SK-MEL-5 (cell line): ENCODE data around the gene CUTC. TPM values are rescaled to one million over a fixed set of nuclear protein-coding genes. Genes with fewer than 3 reads are reported as not detected.
"Not testable (repeated sequence)": the region's sequence is repeated elsewhere in the genome, so short reads cannot be mapped to it uniquely, and the experiment has no call there.

Source experiments
- DNase-seq: peaks from one replicate; pipeline ENCODE4 v3.0.0-alpha.2; 2016; ENCODE audit warnings: low read depth, low spot score
- in situ Hi-C: cut with HindIII; loops from 2 replicates; pipeline ENCODE4 v1.10.0; 2016; ENCODE audit warnings: low sequenced_read_pairs, high pct_unique_total_duplicates, low pct_unique_long_range_greater_than_20kb
- total RNA-seq: library from RNA; depleted of rRNA; stranded (reverse); fragments of >200 nt; shearing (Covaris generic); gene quantifications from 2 replicates; pipeline ENCODE4 v1.2.3, GENCODE V29; 2014

CUTC gene
- total RNA-seq, 1 experiment from 2014 or later, result 8.5 TPM

DNA sequence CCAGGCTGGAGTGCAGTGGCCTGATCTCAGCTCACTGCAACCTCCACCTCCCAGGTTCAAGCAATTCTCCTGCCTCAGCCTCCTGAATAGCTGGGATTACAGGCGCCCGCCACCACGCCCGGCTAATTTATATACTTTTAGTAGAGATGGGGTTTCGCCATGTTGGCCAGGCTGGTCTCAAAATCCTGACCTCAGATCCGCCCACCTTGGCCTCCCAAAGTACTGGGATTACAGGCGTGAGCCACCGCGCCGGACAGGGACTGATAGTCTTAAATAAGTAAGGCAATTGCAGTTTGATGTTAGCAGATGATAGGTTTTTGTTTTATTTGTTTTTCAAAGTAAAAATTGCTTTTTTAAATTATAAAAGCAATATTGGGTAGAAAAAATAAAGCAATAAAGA is 2.1 kb downstream of the CUTC start:
- DNase-seq, in situ Hi-C loops: not testable (repeated sequence)

DNA sequence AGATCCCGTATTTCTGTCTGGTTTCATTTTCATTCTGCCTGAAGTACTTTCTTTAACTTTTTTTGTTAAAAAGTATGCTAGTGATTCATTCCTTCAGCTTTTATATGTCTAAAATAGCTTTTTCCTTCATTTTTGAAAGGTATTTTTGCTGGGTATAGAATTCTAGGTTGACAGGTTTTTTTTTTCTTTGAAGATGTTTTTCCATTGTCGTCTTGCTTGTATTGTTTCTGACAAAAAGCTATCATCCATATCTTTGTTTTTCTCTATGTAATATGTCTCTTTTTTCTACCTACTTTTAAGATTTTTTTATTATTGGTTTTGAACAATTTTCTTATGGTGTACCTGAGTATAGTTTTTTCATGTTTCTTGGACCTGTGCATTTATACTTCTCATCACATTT is 8.2 kb downstream of the CUTC start:
- DNase-seq, result no peak
- in situ Hi-C loops, result no loop called here

DNA sequence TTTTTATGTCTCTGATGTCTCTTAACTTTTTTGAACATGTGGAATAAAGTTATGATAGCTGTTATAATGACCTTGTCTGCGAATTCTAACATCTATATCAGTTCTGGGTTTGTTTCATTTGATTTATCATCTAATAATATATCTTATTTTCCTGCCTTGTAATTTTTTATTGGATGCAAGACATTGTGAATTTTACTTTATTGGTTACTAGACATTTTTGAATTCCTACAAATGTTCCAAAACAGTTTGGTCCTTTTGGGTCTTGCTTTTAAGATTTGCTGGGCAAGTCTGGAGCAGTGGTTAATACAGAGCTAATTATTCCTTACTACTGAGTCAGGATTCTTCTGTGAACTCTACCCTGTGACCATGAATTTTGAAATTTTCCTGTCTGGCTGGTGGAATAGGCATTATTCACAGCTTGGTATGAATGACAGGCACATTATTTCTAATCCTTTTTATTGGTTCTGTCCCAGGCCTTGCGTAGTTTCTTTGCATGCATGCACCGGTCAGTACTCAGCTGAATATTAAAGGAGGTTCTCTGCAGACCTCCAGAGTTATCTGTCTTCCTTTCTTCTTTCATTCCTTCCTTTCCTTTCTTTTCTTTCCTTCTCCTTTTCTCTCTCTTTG is 9.0 kb downstream of the CUTC start:
- no peak for DNase-seq
- in situ Hi-C loops, result no loop called here

DNA sequence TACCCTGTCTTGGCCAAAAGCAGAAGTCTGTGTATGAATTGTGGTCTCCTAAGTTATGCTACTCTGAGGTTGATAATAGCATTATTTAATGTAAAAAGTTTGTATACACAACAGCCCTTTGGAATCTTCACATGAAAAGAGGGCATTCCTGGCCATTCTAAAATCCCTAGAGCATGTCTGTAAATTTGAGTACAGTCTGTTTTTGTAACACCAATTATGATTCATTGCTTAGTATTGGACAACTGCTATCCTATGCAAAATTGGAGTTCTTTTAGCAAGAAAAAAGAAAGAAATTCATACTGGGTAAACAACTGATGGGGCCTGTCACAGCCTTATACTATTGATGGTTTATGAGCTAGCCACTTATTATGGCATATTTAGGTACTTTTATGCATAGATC is 10.2 kb downstream of the CUTC start:
- in situ Hi-C loops, result no loop called here
- DNase-seq, result no peak

DNA sequence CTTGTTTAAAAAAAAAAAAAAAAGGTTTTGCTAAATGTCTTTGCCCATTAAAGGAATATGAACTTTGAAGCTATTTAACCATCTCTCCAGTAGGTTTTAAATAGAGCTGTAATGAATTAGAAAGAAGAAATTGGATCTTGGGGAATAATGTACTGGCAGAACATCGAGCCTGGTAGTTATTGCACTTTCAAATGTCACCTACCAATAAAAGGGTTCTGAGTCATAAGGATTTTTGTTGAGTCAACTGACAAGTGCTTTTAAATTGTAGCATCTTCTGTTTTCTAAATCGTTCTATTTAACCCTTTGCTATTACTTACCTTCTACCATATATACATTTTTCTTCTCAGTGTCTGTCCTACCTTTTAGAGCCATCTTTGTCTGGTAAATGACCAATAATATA is 10.7 kb downstream of the CUTC start:
- DNase-seq, result no peak
- in situ Hi-C loops, result no loop called here

DNA sequence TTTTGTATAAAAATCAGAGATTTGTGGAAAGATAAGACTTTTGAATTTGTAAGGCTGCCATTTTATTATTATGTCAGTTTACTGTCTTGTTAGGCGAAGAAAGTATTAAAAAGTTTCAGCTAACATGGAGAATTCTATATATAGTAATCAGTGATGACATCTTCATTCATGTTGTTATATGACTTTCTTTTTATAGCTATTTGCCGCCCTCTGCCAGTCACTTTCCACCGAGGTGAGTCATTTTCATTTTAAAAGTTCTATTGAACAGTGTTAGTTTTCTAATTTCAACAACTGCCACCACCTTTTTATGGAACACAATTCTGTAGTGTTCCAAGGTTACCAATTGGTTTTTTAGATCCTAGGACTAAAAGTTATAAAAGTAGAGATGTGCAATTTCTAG is 11.8 kb downstream of the CUTC start:
- no peak for DNase-seq
- in situ Hi-C loops, result no loop called here

DNA sequence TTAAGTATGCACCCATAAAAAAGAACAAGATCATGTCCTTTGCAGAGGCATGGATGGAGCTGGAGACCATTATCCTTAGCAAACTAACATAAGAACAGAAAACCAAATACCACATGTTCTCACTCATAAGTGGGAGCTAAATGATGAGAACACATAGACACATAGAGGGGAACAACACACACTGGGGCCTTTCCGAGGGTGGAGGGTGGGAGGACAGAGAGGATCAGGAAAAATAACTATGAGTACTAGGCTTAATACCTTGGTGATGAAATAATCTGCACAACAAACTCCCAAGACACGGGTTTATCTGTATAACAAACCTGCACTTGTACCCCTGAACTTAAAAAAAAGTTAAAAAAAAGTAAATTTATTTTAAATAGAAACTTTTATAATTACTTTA is 14.1 kb downstream of the CUTC start:
- DNase-seq, in situ Hi-C loops: not testable (repeated sequence)

DNA sequence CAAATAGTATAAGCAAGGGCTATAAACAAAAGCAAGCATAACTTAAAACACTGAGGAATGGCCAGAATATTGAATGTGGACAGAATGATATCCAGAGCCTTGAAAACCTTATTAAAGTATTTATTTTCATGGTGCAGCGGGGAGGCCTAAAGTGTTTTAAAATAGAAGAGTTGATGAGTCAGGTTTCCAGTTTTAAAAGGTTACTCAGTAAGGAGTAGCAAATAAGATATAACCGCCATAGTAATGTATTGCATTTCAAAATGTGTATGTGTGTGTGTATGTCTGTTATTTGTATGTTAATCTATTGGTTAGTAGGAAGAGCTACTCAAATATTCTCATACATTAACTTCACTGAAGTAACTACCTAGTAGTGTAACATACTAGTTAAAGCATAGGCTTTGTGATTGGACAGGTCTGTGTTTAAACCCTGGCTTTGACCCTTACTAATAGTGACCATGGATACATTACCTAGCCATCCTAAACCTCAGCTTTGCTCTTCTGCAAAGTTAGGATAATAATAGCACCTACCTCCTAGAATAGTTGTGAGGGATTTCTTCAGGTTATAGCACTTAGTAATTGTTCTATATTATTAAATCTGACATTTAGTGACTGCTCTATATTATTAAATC is 16.9 kb downstream of the CUTC start:
- no peak for DNase-seq
- in situ Hi-C loops, result no loop called here

DNA sequence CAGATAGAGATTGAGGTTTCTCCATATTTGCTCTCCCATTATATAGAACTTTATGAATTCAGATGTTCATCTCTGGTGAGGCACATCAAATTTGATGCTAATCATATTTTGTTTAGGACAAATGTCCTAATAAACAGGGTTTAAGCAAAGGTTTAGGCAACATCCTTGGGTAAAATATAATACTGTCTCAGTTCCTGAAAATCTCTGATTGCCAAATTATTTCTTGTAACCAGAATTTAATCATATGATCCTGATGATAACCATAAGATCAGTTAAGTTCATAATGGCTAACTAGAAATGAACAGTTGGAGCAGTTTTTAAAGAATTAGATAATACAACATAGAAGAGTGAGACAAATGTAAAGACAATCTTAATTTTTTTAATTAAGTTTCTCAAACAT is 18.6 kb downstream of the CUTC start:
- in situ Hi-C loops, result no loop called here
- no peak for DNase-seq

DNA sequence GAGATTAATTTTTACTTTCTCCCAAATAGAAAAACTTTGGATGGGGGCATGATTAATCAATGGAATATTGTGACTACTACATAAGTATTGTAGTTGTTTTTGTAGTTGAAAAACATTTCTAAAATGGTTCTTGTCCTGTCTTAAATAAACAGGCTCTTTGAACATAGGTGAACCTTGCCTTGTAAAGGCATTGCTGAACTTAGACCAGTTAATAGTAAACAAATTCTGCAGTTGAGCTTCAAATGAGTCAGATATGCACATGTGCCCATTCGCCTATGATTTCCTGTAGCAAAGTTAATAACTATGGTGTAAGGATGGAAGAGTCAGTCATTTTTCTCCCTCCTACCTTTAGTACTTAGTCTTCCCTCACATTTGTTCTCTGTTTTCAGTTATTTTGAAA is 22.6 kb downstream of the CUTC start:
- no peak for DNase-seq
- in situ Hi-C loops, result no loop called here

DNA sequence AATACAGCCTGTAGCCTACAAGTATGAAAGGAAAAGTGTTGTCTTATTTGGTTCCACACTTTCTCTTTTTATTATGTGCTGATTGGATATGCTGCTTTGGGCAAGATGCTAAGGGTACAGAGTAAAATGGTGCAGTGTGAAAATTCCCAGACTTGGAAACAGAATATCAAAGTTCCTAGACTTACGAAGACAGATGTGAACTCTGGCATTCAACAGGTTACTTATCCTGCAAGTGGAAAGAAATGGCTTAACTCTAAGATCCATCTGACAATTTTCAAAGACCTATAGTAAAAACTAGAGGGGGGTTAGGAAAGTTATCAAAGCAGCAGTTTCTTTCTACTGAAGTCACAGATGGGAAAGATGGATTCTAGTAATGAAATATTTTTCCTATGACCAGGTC is 24.1 kb downstream of the CUTC start:
- DNase-seq, result no peak
- in situ Hi-C loops, result no loop called here

DNA sequence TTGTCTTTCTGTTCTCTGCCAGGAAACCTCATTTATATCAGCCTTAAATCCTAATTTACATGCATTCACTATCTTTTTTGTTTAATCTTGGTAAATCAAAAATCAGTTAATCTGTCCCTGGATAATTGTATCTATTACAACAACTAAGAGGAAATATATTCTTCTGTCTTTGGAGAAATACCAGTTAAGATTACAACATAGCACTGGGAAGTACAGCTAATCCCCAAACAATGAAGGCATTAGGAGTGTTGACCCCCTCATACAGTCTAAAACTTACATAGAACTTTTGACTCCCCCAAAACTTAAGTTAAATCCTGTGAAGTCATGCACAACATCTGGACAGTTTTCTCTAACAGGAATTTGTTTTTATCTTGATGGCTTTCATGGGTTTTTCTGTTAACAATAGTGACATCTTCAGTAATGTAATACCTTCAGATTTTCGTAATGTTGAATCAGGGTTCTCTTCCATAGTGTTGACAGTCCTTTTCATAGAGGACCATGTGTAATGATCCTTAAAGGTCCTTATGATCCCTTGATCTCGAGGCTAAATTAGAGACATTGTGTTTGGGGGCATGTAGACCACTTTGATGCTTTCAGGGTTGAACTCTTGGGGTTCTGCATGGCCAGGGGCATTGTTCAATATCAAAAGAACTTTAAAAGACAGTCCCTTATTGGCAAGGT is 26.3 kb downstream of the CUTC start:
- in situ Hi-C loops, result no loop called here
- no peak for DNase-seq

DNA sequence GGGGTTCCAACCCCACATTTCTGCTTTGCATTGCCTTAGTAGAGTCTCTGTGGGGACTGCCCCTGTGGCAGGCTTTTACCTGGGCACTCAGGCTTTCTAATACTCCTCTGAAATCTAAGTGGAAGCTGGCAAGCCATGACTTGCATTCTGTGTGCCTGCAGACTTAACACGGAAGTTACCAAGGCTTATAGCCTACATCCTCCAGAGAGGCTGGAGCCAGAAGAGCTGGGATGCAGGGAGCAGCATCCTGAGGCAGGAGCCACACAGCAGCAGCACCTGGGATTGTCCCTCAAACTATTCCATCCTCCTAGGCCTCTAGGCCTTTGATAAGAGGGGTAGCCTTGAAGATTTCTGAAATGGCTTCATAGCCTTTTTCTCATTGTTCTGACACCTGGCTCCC is 28.3 kb downstream of the CUTC start:
- in situ Hi-C loops, result no loop called here
- no peak for DNase-seq

DNA sequence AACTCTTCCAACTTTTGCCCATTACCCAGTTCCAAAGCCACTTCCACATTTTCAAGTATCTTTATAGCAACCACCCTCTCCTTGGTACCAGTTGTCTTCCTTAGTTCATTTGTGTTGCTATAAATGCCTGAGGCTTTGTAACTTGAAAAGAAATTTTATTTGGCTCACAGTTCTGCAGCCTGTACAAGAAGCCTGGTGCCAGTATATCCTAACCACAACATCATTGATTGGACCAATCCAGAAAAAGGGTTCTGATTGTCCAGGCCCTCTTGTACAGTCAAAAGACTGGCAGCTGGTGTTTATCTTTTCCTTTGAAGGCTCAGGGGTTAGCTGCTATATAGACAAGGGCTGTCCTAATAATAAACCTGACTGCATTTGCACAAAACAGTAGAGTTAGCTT is 29.3 kb downstream of the CUTC start:
- in situ Hi-C loops, result no loop called here
- DNase-seq, result no peak

DNA sequence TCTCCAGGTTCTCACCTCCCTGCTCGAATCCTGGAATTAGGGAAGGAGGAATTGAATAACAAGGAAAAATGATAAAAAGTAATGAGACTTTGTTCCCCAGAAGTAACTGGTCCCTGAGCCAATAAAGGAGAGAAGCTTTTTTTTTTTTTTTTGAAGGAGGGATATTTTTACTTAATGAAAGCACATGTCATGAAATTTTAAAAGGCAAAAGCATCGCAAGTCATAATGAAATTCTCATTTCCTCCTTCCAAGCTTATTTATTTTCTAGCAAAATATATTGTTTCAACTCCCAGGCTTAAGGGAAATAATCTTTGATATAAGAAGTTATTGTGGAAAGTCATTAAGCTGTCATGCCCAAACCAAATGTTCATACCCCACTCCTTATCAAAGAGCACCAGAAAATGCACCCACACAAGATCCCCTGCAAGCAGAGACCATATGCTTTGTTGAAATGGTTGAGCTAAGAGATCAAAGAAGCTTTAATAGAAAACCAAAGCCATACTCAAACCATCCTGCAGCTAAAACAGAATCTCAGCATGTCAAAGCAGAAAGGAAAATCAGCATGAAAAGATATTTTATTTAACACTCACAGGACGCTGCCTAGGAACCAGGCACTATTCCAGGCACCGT is 33.8 kb downstream of the CUTC start:
- in situ Hi-C loops, result no loop called here
- no peak for DNase-seq

DNA sequence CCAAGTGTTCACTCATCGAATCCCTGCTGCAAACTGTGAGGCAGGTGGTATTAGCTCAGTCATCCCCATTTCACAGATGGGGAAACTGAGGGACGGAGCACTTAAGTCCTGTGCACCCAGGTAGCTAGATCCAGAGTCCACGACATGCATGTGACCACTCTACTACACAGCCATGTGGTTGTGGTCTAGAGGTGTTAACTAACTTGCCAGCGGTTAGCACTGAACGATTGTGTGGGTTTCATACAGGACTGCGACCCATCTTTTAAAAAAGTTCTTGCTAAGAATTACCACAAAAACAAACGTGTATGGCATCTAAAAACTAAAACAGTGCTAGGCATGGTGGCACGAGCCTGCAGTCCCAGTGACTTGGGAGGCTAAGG is 34.3 kb downstream of the CUTC start:
- in situ Hi-C loops, result no loop called here
- DNase-seq, result no peak

DNA sequence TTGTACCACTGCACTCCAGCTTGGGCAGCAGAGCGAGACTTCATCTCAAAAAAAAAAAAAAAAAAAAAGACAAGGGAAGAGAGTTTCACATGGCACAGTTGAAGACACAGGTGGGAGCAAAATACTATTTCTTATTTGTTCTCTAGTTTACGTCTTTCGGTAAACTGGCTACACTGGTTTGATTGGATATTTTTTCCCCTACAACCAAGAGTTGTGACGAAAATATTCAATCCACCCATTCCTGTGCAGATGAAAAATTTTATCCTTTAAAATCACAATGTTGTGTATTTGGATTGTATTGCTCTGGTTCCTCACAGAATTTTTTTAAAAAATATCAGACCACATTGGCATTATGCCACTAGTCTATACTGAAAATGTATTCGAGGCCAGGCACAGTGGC is 35.9 kb downstream of the CUTC start:
- in situ Hi-C loops, result no loop called here
- DNase-seq, result no peak

DNA sequence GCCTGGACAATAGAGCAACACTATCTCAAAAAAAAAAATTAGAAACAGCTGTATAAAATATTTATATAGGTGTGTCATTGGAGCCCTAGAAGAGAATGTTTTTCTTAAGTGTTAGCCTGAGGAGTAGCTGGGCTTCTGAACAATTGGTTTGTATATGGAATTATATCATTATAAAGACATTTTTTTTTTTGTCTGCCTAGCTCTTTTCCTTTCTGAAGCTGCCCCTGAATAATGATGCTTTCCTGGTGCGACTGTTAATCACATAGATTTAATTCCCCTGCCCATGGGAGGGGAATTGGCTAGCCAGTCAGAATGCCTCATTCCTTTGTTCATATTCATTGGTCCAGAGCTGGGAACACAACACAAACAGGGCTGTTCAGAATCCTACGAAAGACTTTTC is 36.5 kb downstream of the CUTC start:
- DNase-seq, result no peak
- in situ Hi-C loops, result no loop called here

DNA sequence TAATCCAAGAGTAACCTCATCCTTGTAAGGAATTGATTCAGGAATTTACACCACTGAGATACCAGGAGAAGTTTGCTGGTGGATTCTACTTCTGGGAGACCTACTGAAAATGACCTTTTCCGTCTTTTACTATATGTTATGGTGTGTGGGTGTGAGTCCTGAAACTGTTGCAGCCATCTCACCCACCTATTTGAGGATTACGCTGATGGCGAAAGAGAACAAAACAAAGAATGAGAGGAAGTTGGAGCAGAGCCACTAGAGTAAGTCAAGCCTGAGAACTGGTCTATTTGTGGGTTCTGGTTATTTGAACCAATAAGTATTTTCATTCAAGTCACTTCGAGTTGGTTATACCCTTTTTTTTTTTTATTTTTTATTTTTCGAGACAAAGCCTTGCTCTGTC is 37.7 kb downstream of the CUTC start:
- DNase-seq, result no peak
- in situ Hi-C loops, result no loop called here
